ENCODE results near the gene ETV3L. TPM values are rescaled to one million over a fixed set of nuclear protein-coding genes. Genes with fewer than 3 reads are reported as not detected.
A peak's percentile ranks its signal among the peaks of the same experiment; 100 is the strongest.
"Not testable (repeated sequence)": the region's sequence is repeated elsewhere in the genome, so short reads cannot be mapped to it uniquely, and the experiment has no call there.

Gene ETV3L
- total RNA-seq, 4 donors from 2014 or later, result not detected

- TF ChIP-seq POLR2A (IDR thresholded peaks at IDR 0.05) (no peak), CTCF (IDR thresholded peaks at IDR 0.05) (no peak)
- no peak for DNase-seq (ENCODE audit: low spot score in 2 of 2)
- no peak overlapping the region for H3K4me3 ChIP-seq (ENCODE audit: low read depth, poor library complexity, severe bottlenecking)
- intact Hi-C loops (cut with DNase I; ENCODE audit: low total_unique reads), result no loop called here
- WGBS, 2 donors, result 76 to 89% methylated on average over 5 of the region's 5 CpGs
Observed at GRCh38 chr1:157084720-157085119, 14.9 kb downstream of the ETV3L start.

- 58 to 65% methylated on average over 5 of the region's 5 CpGs for WGBS, 2 donors
- TF ChIP-seq POLR2A (IDR thresholded peaks at IDR 0.05), result no peak
- no peak overlapping the region for H3K4me3 ChIP-seq (ENCODE audit: low read depth, poor library complexity, severe bottlenecking)
- no peak for DNase-seq (ENCODE audit: low spot score in 2 of 2)
- intact Hi-C loops (cut with DNase I; ENCODE audit: low total_unique reads), result no loop called here
Observed at GRCh38 chr1:157081707-157082106, 17.9 kb downstream of the ETV3L start.

- WGBS, 2 donors, result 88 to 89% methylated on average over 10 of the region's 10 CpGs
- H3K4me3 ChIP-seq (ENCODE audit: low read depth, poor library complexity, severe bottlenecking), result no peak overlapping the region
- intact Hi-C loops (cut with DNase I; ENCODE audit: low total_unique reads), result no loop called here
- DNase-seq (ENCODE audit: low spot score in 2 of 2), result no peak
- TF ChIP-seq CTCF (IDR thresholded peaks at IDR 0.05) (no peak), POLR2A (IDR thresholded peaks at IDR 0.05) (no peak)
Observed at GRCh38 chr1:157080714-157081113, 18.9 kb downstream of the ETV3L start.

- TF ChIP-seq CTCF (IDR thresholded peaks at IDR 0.05), result no peak
- no peak for TF ChIP-seq POLR2A (IDR thresholded peaks at IDR 0.05)
- intact Hi-C loops (cut with DNase I; ENCODE audit: low total_unique reads), result no loop called here
- no peak overlapping the region for H3K4me3 ChIP-seq (ENCODE audit: low read depth, poor library complexity, severe bottlenecking)
- 89 to 92% methylated on average over 1 of the region's 1 CpG for WGBS, 2 donors
- DNase-seq (ENCODE audit: low spot score in 2 of 2), result no peak
Observed at GRCh38 chr1:157077394-157077793, 22.2 kb downstream of the ETV3L start.

GRCh38 chr1:157073944-157074685 is 25.5 kb downstream of the ETV3L start:
- intact Hi-C loops (cut with DNase I; ENCODE audit: low total_unique reads), result no loop called here
- WGBS, 2 donors, result 20 to 31% methylated on average over 18 to 33 of the region's 35 CpGs
- no peak for TF ChIP-seq POLR2A (IDR thresholded peaks at IDR 0.05)
- TF ChIP-seq CTCF (IDR thresholded peaks at IDR 0.05), result peak in 1 of 3 donors; percentile 52
- DNase-seq (ENCODE audit: low spot score in 2 of 2), result peak; percentile 60 to 90
- H3K4me3 ChIP-seq (ENCODE audit: low read depth, poor library complexity, severe bottlenecking), result no peak overlapping the region

- no peak overlapping the region for H3K4me3 ChIP-seq (ENCODE audit: low read depth, poor library complexity, severe bottlenecking)
- DNase-seq (ENCODE audit: low spot score in 2 of 2), result no peak
- intact Hi-C loops (cut with DNase I; ENCODE audit: low total_unique reads), result no loop called here
- 79 to 81% methylated on average over 2 of the region's 2 CpGs for WGBS, 2 donors
- TF ChIP-seq POLR2A (IDR thresholded peaks at IDR 0.05), result no peak
- TF ChIP-seq CTCF (IDR thresholded peaks at IDR 0.05), result no peak
Observed at GRCh38 chr1:157069601-157070000, 30.0 kb downstream of the ETV3L start.

- DNase-seq (ENCODE audit: low spot score in 2 of 2); intact Hi-C loops (cut with DNase I; ENCODE audit: low total_unique reads); H3K4me3 ChIP-seq (ENCODE audit: low read depth, poor library complexity, severe bottlenecking): not testable (repeated sequence)
- 61 to 62% methylated on average over 3 of the region's 3 CpGs for WGBS, 2 donors
Observed at GRCh38 chr1:157059241-157059640, 40.4 kb downstream of the ETV3L start.
